Measurements from ENCODE around the gene ANTKMT. TPM values are rescaled to one million over a fixed set of nuclear protein-coding genes. Genes with fewer than 3 reads are reported as not detected.
"Not testable (repeated sequence)": the region's sequence is repeated elsewhere in the genome, so short reads cannot be mapped to it uniquely, and the experiment has no call there.

The ANTKMT gene
- total and polyA plus RNA-seq, 4 experiments from 2014 or later, result 14.5 to 36.4 (median 22.5) TPM

GRCh38 chr16:685967-686366 lies 35.0 kb upstream of the ANTKMT start:
- ChIA-PET POLR2A (ENCODE audit: partially characterized antibody) (interaction anchor here (1.0 to 10.2 kb wide), 2 partner anchors 7 to 13 kb away, joined by 3 to 212 read pairs; partner anchors contain the start of gene WDR24), CTCF (ENCODE audit: partially characterized antibody) (interaction anchor here (1.0 kb wide), 2 partner anchors 9 to 26 kb away, joined by 3 to 4 read pairs; no protein-coding TSS in a partner anchor)
- Mint-ChIP-seq H3K27me3 (no peaks in the 10 kb centered on the region), H3K27ac (peak overlapping the region in 2 of 7 donors; percentile 48 to 72), H3K4me1 (peaks cover 9 to 54% (median 32%) of the 10 kb centered on the region in 4 donors), H3K9me3 (peaks cover 0 to 1% (median 0%) of the 10 kb centered on the region in 8 donors), H3K36me3 (peaks cover 4 to 18% of the 10 kb centered on the region in 2 donors), H3K4me3 (peak overlapping the region in 5 of 8 donors; percentile 9 to 59 (median 46))
- H3K9me3 ChIP-seq (ENCODE audit: control insufficient read depth in 1 of 2, low read length in 2 of 2), result no peaks in the 10 kb centered on the region
- H3K27me3 ChIP-seq (ENCODE audit: insufficient read depth, low read length), result no peaks in the 10 kb centered on the region
- no peak overlapping the region for H3K4me3 ChIP-seq (ENCODE audit: low read length in 2 of 2)
- intact Hi-C loops (cut with micrococcal nuclease), result loop anchor here (2.0 kb wide), 1 partner anchor 37 kb away; the partner anchor contains the start of gene WDR90
- H3K27ac ChIP-seq (ENCODE audit: low read depth, low read length), result no peak overlapping the region
- peaks cover 65% of the 10 kb centered on the region for H3K4me1 ChIP-seq (ENCODE audit: insufficient read depth, low read length)
- no peak for DNase-seq
- peaks cover 12% of the 10 kb centered on the region for H3K36me3 ChIP-seq (ENCODE audit: insufficient read depth, low read length)

GRCh38 chr16:686459-687260 lies 34.3 kb upstream of the ANTKMT start:
- ChIA-PET CTCF (ENCODE audit: partially characterized antibody) (interaction anchor here (1.0 kb wide), 2 partner anchors 9 to 26 kb away, joined by 3 to 4 read pairs; no protein-coding TSS in a partner anchor), POLR2A (ENCODE audit: partially characterized antibody) (interaction anchor here (1.0 to 10.2 kb wide), 2 partner anchors 6 to 14 kb away, joined by 3 to 212 read pairs; partner anchors contain the start of gene WDR24)
- intact Hi-C loops (cut with micrococcal nuclease), result no loop called here
- Histone ChIP-seq H3K4me1 (ENCODE audit: insufficient read depth, low read length) (peaks cover 58% of the 10 kb centered on the region), H3K27me3 (ENCODE audit: insufficient read depth, low read length) (no peaks in the 10 kb centered on the region), H3K27ac (ENCODE audit: low read depth, low read length) (no peak overlapping the region), H3K9me3 (ENCODE audit: control insufficient read depth in 1 of 2, low read length in 2 of 2) (no peaks in the 10 kb centered on the region), H3K4me3 (ENCODE audit: low read length in 2 of 2) (no peak overlapping the region), H3K36me3 (ENCODE audit: insufficient read depth, low read length) (peaks cover 9% of the 10 kb centered on the region)
- peak overlapping the region in 3 of 8 donors; percentile 17 to 59 (median 51) for H3K4me3 Mint-ChIP-seq
- H3K27ac Mint-ChIP-seq, result no peak overlapping the region
- H3K4me1 Mint-ChIP-seq, result peaks cover 10 to 51% (median 28%) of the 10 kb centered on the region in 4 donors
- peaks cover 0 to 3% (median 0%) of the 10 kb centered on the region in 8 donors for H3K9me3 Mint-ChIP-seq
- H3K36me3 Mint-ChIP-seq, result peaks cover 4 to 11% of the 10 kb centered on the region in 2 donors
- H3K27me3 Mint-ChIP-seq, result no peaks in the 10 kb centered on the region
- no peak for DNase-seq

- H3K27me3 Mint-ChIP-seq, result no peaks in the 10 kb centered on the region
- CTCF ChIA-PET (ENCODE audit: partially characterized antibody), result interaction anchor here (0.8 kb wide), 1 partner anchor 34 kb away, joined by 3 read pairs; the partner anchor contains the start of gene ANTKMT
- no peak for DNase-seq
Measured at GRCh38 chr16:687499-687898, 33.4 kb upstream of the ANTKMT start.

GRCh38 chr16:689175-689897 lies 31.6 kb upstream of the ANTKMT start:
- Mint-ChIP-seq H3K9me3 (peaks cover 0 to 1% (median 0%) of the 10 kb centered on the region in 8 donors), H3K4me1 (peaks cover 10 to 41% (median 27%) of the 10 kb centered on the region in 4 donors), H3K27ac (peak overlapping the region; percentile 88 to 93 (median 92)), H3K27me3 (no peaks in the 10 kb centered on the region), H3K4me3 (peak overlapping the region; percentile 89 to 94 (median 90)), H3K36me3 (peaks cover 0 to 2% of the 10 kb centered on the region in 2 donors)
- intact Hi-C loops (cut with micrococcal nuclease), result no loop called here
- H3K4me1 ChIP-seq (ENCODE audit: insufficient read depth, low read length), result peaks cover 38% of the 10 kb centered on the region
- no peak for DNase-seq
- H3K36me3 ChIP-seq (ENCODE audit: insufficient read depth, low read length), result no peaks in the 10 kb centered on the region
- no peaks in the 10 kb centered on the region for H3K9me3 ChIP-seq (ENCODE audit: control insufficient read depth in 1 of 2, low read length in 2 of 2)
- H3K27ac ChIP-seq (ENCODE audit: low read depth, low read length), result peak overlapping the region; percentile 64
- H3K4me3 ChIP-seq (ENCODE audit: low read length in 2 of 2), result peak overlapping the region; percentile 70 to 93
- H3K27me3 ChIP-seq (ENCODE audit: insufficient read depth, low read length), result no peaks in the 10 kb centered on the region
- ChIA-PET CTCF (ENCODE audit: partially characterized antibody) (interaction anchor here (1.0 to 1.8 kb wide), 3 partner anchors 13 to 23 kb away, joined by 3 to 4 read pairs (median 4); no protein-coding TSS in a partner anchor), POLR2A (ENCODE audit: partially characterized antibody) (interaction anchor here (1.5 to 8.0 kb wide), 13 partner anchors 7 to 53 kb away, joined by 4 to 212 read pairs (median 8); partner anchors contain the start of genes ANTKMT, CCDC78, HAGHL and JMJD8)

More at GRCh38 chr16:687499-687898, 33.4 kb upstream of the ANTKMT start:
- no peaks in the 10 kb centered on the region for H3K27me3 ChIP-seq (ENCODE audit: insufficient read depth, low read length)
- intact Hi-C loops (cut with micrococcal nuclease), result no loop called here
- no peak overlapping the region for H3K27ac ChIP-seq (ENCODE audit: low read depth, low read length)
- peaks cover 1 to 6% of the 10 kb centered on the region in 2 donors for H3K36me3 Mint-ChIP-seq
- H3K27ac Mint-ChIP-seq, result no peak overlapping the region
- POLR2A ChIA-PET (ENCODE audit: partially characterized antibody), result interaction anchor here (0.9 to 10.2 kb wide), 3 partner anchors 5 to 27 kb away, joined by 4 to 212 read pairs (median 5); partner anchors contain the start of genes METRN, RHBDL1 and WDR24
- peaks cover 11 to 43% (median 28%) of the 10 kb centered on the region in 4 donors for H3K4me1 Mint-ChIP-seq
- peaks cover 4% of the 10 kb centered on the region for H3K36me3 ChIP-seq (ENCODE audit: insufficient read depth, low read length)
- H3K4me3 ChIP-seq (ENCODE audit: low read length in 2 of 2), result no peak overlapping the region
- peaks cover 50% of the 10 kb centered on the region for H3K4me1 ChIP-seq (ENCODE audit: insufficient read depth, low read length)
- H3K9me3 ChIP-seq (ENCODE audit: control insufficient read depth in 1 of 2, low read length in 2 of 2), result no peaks in the 10 kb centered on the region
- peak overlapping the region in 2 of 8 donors; percentile 2 to 30 for H3K4me3 Mint-ChIP-seq
- peaks cover 0 to 1% (median 0%) of the 10 kb centered on the region in 8 donors for H3K9me3 Mint-ChIP-seq

GRCh38 chr16:691242-691641 lies 29.7 kb upstream of the ANTKMT start:
- DNase-seq, result not testable (repeated sequence)
- H3K4me1 Mint-ChIP-seq, result peaks cover 14 to 46% (median 30%) of the 10 kb centered on the region in 4 donors
- POLR2A ChIA-PET (ENCODE audit: partially characterized antibody), result interaction anchor here (2.4 to 8.0 kb wide), 3 partner anchors 9 to 33 kb away, joined by 18 to 212 read pairs (median 166); partner anchors contain the start of genes ANTKMT, CCDC78, HAGHL and JMJD8

GRCh38 chr16:692356-693108 lies 28.4 kb upstream of the ANTKMT start:
- peaks cover 39% of the 10 kb centered on the region for H3K4me1 ChIP-seq (ENCODE audit: insufficient read depth, low read length)
- H3K9me3 ChIP-seq (ENCODE audit: control insufficient read depth in 1 of 2, low read length in 2 of 2), result no peaks in the 10 kb centered on the region
- no peaks in the 10 kb centered on the region for H3K36me3 ChIP-seq (ENCODE audit: insufficient read depth, low read length)
- no peak overlapping the region for H3K4me3 ChIP-seq (ENCODE audit: low read length in 2 of 2)
- intact Hi-C loops (cut with micrococcal nuclease), result no loop called here
- peak overlapping the region in 6 of 7 donors; percentile 9 to 91 (median 56) for H3K27ac Mint-ChIP-seq
- H3K27ac ChIP-seq (ENCODE audit: low read depth, low read length), result no peak overlapping the region
- H3K4me3 Mint-ChIP-seq, result peak overlapping the region in 7 of 8 donors; percentile 12 to 72 (median 36)
- peaks cover 0 to 4% (median 0%) of the 10 kb centered on the region in 8 donors for H3K9me3 Mint-ChIP-seq
- peaks cover 0 to 9% of the 10 kb centered on the region in 2 donors for H3K36me3 Mint-ChIP-seq
- POLR2A ChIA-PET (ENCODE audit: partially characterized antibody), result interaction anchor here (1.2 to 8.0 kb wide), 4 partner anchors 10 to 56 kb away, joined by 4 to 212 read pairs (median 93); partner anchors contain the start of genes ANTKMT, CCDC78, HAGHL and JMJD8
- CTCF ChIA-PET (ENCODE audit: partially characterized antibody), result interaction anchor here (1.9 kb wide), 1 partner anchor 20 kb away, joined by 6 read pairs; no protein-coding TSS in a partner anchor
- peaks cover 17 to 55% (median 32%) of the 10 kb centered on the region in 4 donors for H3K4me1 Mint-ChIP-seq
- no peaks in the 10 kb centered on the region for H3K27me3 Mint-ChIP-seq
- DNase-seq, result no peak
- H3K27me3 ChIP-seq (ENCODE audit: insufficient read depth, low read length), result no peaks in the 10 kb centered on the region

More at GRCh38 chr16:691242-691641, 29.7 kb upstream of the ANTKMT start:
- H3K36me3 ChIP-seq (ENCODE audit: insufficient read depth, low read length); H3K4me3 ChIP-seq (ENCODE audit: low read length in 2 of 2); H3K36me3 Mint-ChIP-seq; H3K27me3 Mint-ChIP-seq; H3K27me3 ChIP-seq (ENCODE audit: insufficient read depth, low read length); intact Hi-C loops (cut with micrococcal nuclease); H3K9me3 Mint-ChIP-seq; H3K27ac ChIP-seq (ENCODE audit: low read depth, low read length); H3K9me3 ChIP-seq (ENCODE audit: control insufficient read depth in 1 of 2, low read length in 2 of 2); CTCF ChIA-PET (ENCODE audit: partially characterized antibody): not testable (repeated sequence)
- H3K27ac Mint-ChIP-seq, result peak overlapping the region in 4 of 7 donors; percentile 57 to 91 (median 84)
- H3K4me1 ChIP-seq (ENCODE audit: insufficient read depth, low read length), result peaks cover 34% of the 10 kb centered on the region
- peak overlapping the region; percentile 62 to 94 (median 89) for H3K4me3 Mint-ChIP-seq
